PC-9 (cell line): ENCODE results near the gene PTX4. TPM values are rescaled to one million over a fixed set of nuclear protein-coding genes. Genes with fewer than 3 reads are reported as not detected.

ENCODE experiments used
- BruUV-seq: library from RNA; stranded (reverse); fragments of 400-500 nt; replicated peaks from 2 replicates; lab custom pipeline; 2021; lab: Mats Ljungman, UMichigan
- CTCF ChIA-PET: fragments of 300-600 bp; sonication (Branson Sonifier 250); formaldehyde crosslinking; loops from one replicate; lab custom pipeline; 2022; ENCODE audit warnings: antibody characterized with exemption; lab: Charles Lee
- POLR2A ChIA-PET: fragments of 300-600 bp; sonication (Branson Sonifier 250); formaldehyde crosslinking; loops from one replicate; lab custom pipeline; 2022; ENCODE audit warnings: antibody characterized with exemption; ENCODE audit not compliant: unreplicated experiment; lab: Charles Lee
- DNase-seq, 2 experiments: peaks; one replicate each; pipeline versions ENCODE4 v3.0.0 to v3.0.0-alpha.2; 2015 to 2022; ENCODE audit warnings: mixed read lengths in 1 of 2
- H2AFZ ChIP-seq: fragments of 200-600 bp; sonication (generic); 2 replicates; pipeline ENCODE4 v1.8.1; 2017; ENCODE audit warnings: antibody characterized with exemption
- H3F3A ChIP-seq: fragments of 200-600 bp; sonication (generic); 2 replicates; pipeline ENCODE4 v1.8.1; 2017; ENCODE audit warnings: antibody characterized with exemption, mild to moderate bottlenecking, low read depth; ENCODE audit not compliant: insufficient read depth
- H3K27ac ChIP-seq: fragments of 200-600 bp; sonication (generic); 2 replicates; pipeline ENCODE4 v1.6.1; 2016; ENCODE audit warnings: mixed run types
- H3K27me3 ChIP-seq: fragments of 200-600 bp; sonication (generic); 2 replicates; pipeline ENCODE4 v1.6.1; 2016; ENCODE audit warnings: low read depth, mixed run types; ENCODE audit not compliant: insufficient read depth
- H3K36me3 ChIP-seq: fragments of 200-600 bp; sonication (generic); 2 replicates; pipeline ENCODE4 v1.6.1; 2016; ENCODE audit warnings: low read depth, mixed run types
- H3K4me1 ChIP-seq: fragments of 200-600 bp; sonication (generic); replicated peaks from 2 replicates; pipeline ENCODE4 v1.6.1; 2016; ENCODE audit warnings: mixed run types; ENCODE audit not compliant: insufficient read depth
- H3K4me2 ChIP-seq: fragments of 200-600 bp; sonication (generic); 2 replicates; pipeline ENCODE4 v1.6.1; 2017; ENCODE audit warnings: mixed run types
- H3K4me3 ChIP-seq: fragments of 200-600 bp; sonication (generic); 2 replicates; pipeline ENCODE4 v1.6.1; 2016; ENCODE audit warnings: mixed run types
- H3K79me2 ChIP-seq: fragments of 200-600 bp; sonication (generic); 2 replicates; pipeline ENCODE4 v1.6.1; 2017; ENCODE audit warnings: low read depth, mixed run types
- H3K9me2 ChIP-seq: fragments of 200-600 bp; sonication (generic); 2 replicates; pipeline ENCODE4 v1.8.1; 2017; ENCODE audit warnings: mild to moderate bottlenecking; ENCODE audit not compliant: insufficient read depth
- H3K9me3 ChIP-seq: fragments of 200-600 bp; sonication (generic); 2 replicates; pipeline ENCODE4 v1.8.1; 2016; ENCODE audit warnings: low read depth; ENCODE audit not compliant: insufficient read depth
- H4K20me1 ChIP-seq: fragments of 200-600 bp; sonication (generic); 2 replicates; pipeline ENCODE4 v1.8.1; 2017; ENCODE audit not compliant: insufficient read depth
- EZH2 ChIP-seq: fragments of 200-600 bp; sonication (generic); IDR thresholded peaks from 2 replicates; pipeline ENCODE4 v1.8.0; 2017; ENCODE audit warnings: antibody characterized with exemption, low read depth
- intact Hi-C: fragments of 100-400 bp; cut with micrococcal nuclease; formaldehyde crosslinking; loops from one replicate; pipeline ENCODE4 v1.10.0; 2022; ENCODE audit not compliant: unreplicated experiment
- total RNA-seq: library from RNA; stranded (reverse); gene quantifications from 2 replicates; pipeline ENCODE4 v1.2.3, GENCODE V29; 2021
- TF ChIP-seq, protein P1 (sequence below): fragments of 200-600 bp; sonication (generic); conservative IDR thresholded peaks from 2 replicates; pipeline ENCODE4 v1.6.1; 2017; ENCODE audit warnings: mixed run types, antibody characterized with exemption, mild to moderate bottlenecking, moderate library complexity

PTX4 gene
- total RNA-seq, 1 experiment from 2014 or later = 0.39 TPM

DNA sequence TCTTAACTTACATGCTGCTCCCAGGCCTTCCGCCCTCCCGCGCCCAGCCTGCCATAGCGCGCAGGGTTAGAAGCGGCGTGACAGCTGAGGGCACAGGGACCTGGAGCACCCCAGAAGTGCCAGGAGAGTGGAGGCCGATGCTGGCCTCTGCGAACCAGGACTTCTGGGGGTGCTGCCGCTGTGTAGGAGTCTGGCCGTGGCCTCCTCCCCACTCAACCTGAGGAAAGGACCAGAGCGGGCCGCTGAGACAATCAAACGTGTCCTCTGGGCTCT, 42.8 kb upstream of the PTX4 start:
- BruUV-seq = no TSS peak
- Histone ChIP-seq H3K9me3 (no peaks in the 10 kb centered on the region), H3K27me3 (no peaks in the 10 kb centered on the region), H3K4me3 (no peak overlapping the region), H3K9me2 (no peaks in the 10 kb centered on the region), H3K4me1 (no peaks in the 10 kb centered on the region), H3K27ac (no peak overlapping the region), H3F3A (no peaks in the 10 kb centered on the region), H4K20me1 (no peaks in the 10 kb centered on the region; the same call in 1 of the 2 replicates), H3K79me2 (no peaks in the 10 kb centered on the region), H3K4me2 (no peak overlapping the region), H3K36me3 (no peaks in the 10 kb centered on the region), H2AFZ (no peak overlapping the region)
- intact Hi-C loops = no loop called here
- TF ChIP-seq EZH2 = no peak
- TF ChIP-seq, protein P1, sequence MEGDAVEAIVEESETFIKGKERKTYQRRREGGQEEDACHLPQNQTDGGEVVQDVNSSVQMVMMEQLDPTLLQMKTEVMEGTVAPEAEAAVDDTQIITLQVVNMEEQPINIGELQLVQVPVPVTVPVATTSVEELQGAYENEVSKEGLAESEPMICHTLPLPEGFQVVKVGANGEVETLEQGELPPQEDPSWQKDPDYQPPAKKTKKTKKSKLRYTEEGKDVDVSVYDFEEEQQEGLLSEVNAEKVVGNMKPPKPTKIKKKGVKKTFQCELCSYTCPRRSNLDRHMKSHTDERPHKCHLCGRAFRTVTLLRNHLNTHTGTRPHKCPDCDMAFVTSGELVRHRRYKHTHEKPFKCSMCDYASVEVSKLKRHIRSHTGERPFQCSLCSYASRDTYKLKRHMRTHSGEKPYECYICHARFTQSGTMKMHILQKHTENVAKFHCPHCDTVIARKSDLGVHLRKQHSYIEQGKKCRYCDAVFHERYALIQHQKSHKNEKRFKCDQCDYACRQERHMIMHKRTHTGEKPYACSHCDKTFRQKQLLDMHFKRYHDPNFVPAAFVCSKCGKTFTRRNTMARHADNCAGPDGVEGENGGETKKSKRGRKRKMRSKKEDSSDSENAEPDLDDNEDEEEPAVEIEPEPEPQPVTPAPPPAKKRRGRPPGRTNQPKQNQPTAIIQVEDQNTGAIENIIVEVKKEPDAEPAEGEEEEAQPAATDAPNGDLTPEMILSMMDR = no peak
- ChIA-PET CTCF (no interaction called here), POLR2A (no interaction called here)
- no peak for DNase-seq

GRCh38 chr16:1530883-1531637, 42.3 kb upstream of the PTX4 start:
- CTCF ChIA-PET = no interaction called here
- no TSS peak for BruUV-seq
- Histone ChIP-seq H3K4me3 (no peak overlapping the region), H3F3A (no peaks in the 10 kb centered on the region), H3K79me2 (no peaks in the 10 kb centered on the region), H3K9me2 (no peaks in the 10 kb centered on the region), H3K27me3 (no peaks in the 10 kb centered on the region), H4K20me1 (no peaks in the 10 kb centered on the region; the same call in 1 of the 2 replicates), H3K9me3 (no peaks in the 10 kb centered on the region), H3K4me2 (no peak overlapping the region), H3K4me1 (no peaks in the 10 kb centered on the region), H2AFZ (no peak overlapping the region), H3K36me3 (no peaks in the 10 kb centered on the region), H3K27ac (no peak overlapping the region)
- no peak for DNase-seq
- POLR2A ChIA-PET = no interaction called here
- intact Hi-C loops = no loop called here
- TF ChIP-seq, protein P1 = no peak
- no peak for TF ChIP-seq EZH2

- H3F3A ChIP-seq = no peaks in the 10 kb centered on the region
- no peak for TF ChIP-seq EZH2
- TF ChIP-seq, protein P1 = no peak
- no peak overlapping the region for H3K4me3 ChIP-seq
- no peaks in the 10 kb centered on the region for H3K27me3 ChIP-seq
- intact Hi-C loops = no loop called here
- no peaks in the 10 kb centered on the region for H3K9me3 ChIP-seq
- no peak overlapping the region for H3K4me2 ChIP-seq
- H3K79me2 ChIP-seq = no peaks in the 10 kb centered on the region
- no TSS peak for BruUV-seq
- CTCF ChIA-PET = no interaction called here
- H4K20me1 ChIP-seq = no peaks in the 10 kb centered on the region; the same call in 1 of the 2 replicates
- H3K9me2 ChIP-seq = no peaks in the 10 kb centered on the region
- H3K36me3 ChIP-seq = no peaks in the 10 kb centered on the region
- H3K4me1 ChIP-seq = no peaks in the 10 kb centered on the region
- POLR2A ChIA-PET = no interaction called here
- DNase-seq = no peak
- H3K27ac ChIP-seq = no peak overlapping the region
- H2AFZ ChIP-seq = no peak overlapping the region
Measured at GRCh38 chr16:1530349-1530882, 41.7 kb upstream of the PTX4 start.
